IMR-90 (cell line): Measurements from ENCODE around the gene ARL8B. TPM values are rescaled to one million over a fixed set of nuclear protein-coding genes. Genes with fewer than 3 reads are reported as not detected.

ENCODE experiments used
- ATAC-seq: fragments of 200-7000 bp; cut with Tn5 transposase; 2 replicates; pipeline ENCODE4 v1.9.1; 2020; ENCODE audit warnings: low read depth, mild to moderate bottlenecking, moderate library complexity
- BruUV-seq: library from RNA; stranded (reverse); fragments of 400-500 nt; replicated peaks from 2 replicates; lab custom pipeline; 2021; lab: Mats Ljungman, UMichigan
- CTCF ChIA-PET: fragments of 300-600 bp; formaldehyde crosslinking; extraction: SDS; loops from one replicate; lab custom pipeline; 2021; ENCODE audit warnings: antibody characterized with exemption; lab: Yijun Ruan, JAX
- POLR2A ChIA-PET: fragments of 300-600 bp; sonication (Branson Sonifier 250); formaldehyde crosslinking; loops from one replicate; lab custom pipeline; 2022; ENCODE audit warnings: antibody characterized with exemption; ENCODE audit not compliant: unreplicated experiment; lab: Charles Lee
- DNase-seq: peaks from one replicate; pipeline ENCODE4 v3.0.0; 2013
- H2AFZ ChIP-seq: replicated peaks from 2 replicates; pipeline ENCODE3; 2013; ENCODE audit warnings: low read length, mild to moderate bottlenecking; ENCODE audit not compliant: poor library complexity
- H2AK5ac ChIP-seq: 2 replicates; pipeline ENCODE4 v1.6.1; 2013; ENCODE audit warnings: low read depth, low read length, inconsistent platforms
- H2AK9ac ChIP-seq: replicated peaks from 2 replicates; pipeline ENCODE3; 2013; ENCODE audit warnings: mild to moderate bottlenecking, low read depth, low read length, moderate library complexity; ENCODE audit not compliant: poor library complexity
- H2BK120ac ChIP-seq: 2 replicates; pipeline ENCODE4 v1.6.1; 2013; ENCODE audit warnings: low read depth, low read length, inconsistent platforms
- H2BK15ac ChIP-seq: 3 replicates; pipeline ENCODE4 v1.6.1; 2013; ENCODE audit warnings: low read depth, low read length, inconsistent platforms
- H2BK20ac ChIP-seq: 2 replicates; pipeline ENCODE4 v1.6.1; 2013; ENCODE audit warnings: low read depth, mild to moderate bottlenecking, inconsistent platforms, low read length, moderate library complexity
- H2BK5ac ChIP-seq: 2 replicates; pipeline ENCODE4 v1.6.1; 2013; ENCODE audit warnings: mild to moderate bottlenecking, low read depth, low read length, inconsistent platforms; ENCODE audit not compliant: poor library complexity, severe bottlenecking
- H3K14ac ChIP-seq: replicated peaks from 2 replicates; pipeline ENCODE4 v1.6.1; 2013; ENCODE audit warnings: low read depth, low read length, inconsistent platforms
- H3K18ac ChIP-seq: 2 replicates; pipeline ENCODE4 v1.6.1; 2013; ENCODE audit warnings: low read depth, low read length, control low read depth
- H3K23ac ChIP-seq: 2 replicates; pipeline ENCODE4 v1.6.1; 2013; ENCODE audit warnings: low read depth, low read length, inconsistent platforms
- H3K27ac ChIP-seq: 2 replicates; pipeline ENCODE4 v1.5.1; 2013; ENCODE audit warnings: mild to moderate bottlenecking, control low read depth, low read length; ENCODE audit not compliant: insufficient read depth
- H3K27me3 ChIP-seq: 2 replicates; pipeline ENCODE4 v1.6.1; 2013; ENCODE audit warnings: low read length; ENCODE audit not compliant: control insufficient read depth, insufficient read depth
- H3K36me3 ChIP-seq: 2 replicates; pipeline ENCODE4 v1.6.1; 2013; ENCODE audit warnings: low read length, mixed read lengths; ENCODE audit not compliant: control insufficient read depth, insufficient read depth
- H3K4ac ChIP-seq: 2 replicates; pipeline ENCODE4 v1.6.1; 2013; ENCODE audit warnings: low read depth, low read length, inconsistent platforms
- H3K4me1 ChIP-seq: 2 replicates; pipeline ENCODE4 v1.6.1; 2013; ENCODE audit warnings: low read length, mixed read lengths; ENCODE audit not compliant: control insufficient read depth, insufficient read depth
- H3K4me2 ChIP-seq: 2 replicates; pipeline ENCODE4 v1.6.1; 2013; ENCODE audit warnings: low read depth, mild to moderate bottlenecking, control low read depth, low read length, moderate library complexity
- H3K4me3 ChIP-seq: 2 replicates; pipeline ENCODE4 v1.5.1; 2013; ENCODE audit warnings: low read depth, mild to moderate bottlenecking, control low read depth, low read length, moderate library complexity; ENCODE audit not compliant: insufficient read depth
- H3K56ac ChIP-seq: 2 replicates; pipeline ENCODE4 v1.6.1; 2013; ENCODE audit warnings: low read length, inconsistent platforms; ENCODE audit not compliant: insufficient read depth; ENCODE audit errors: extremely low read depth
- H3K79me1 ChIP-seq, 2 experiments: 2 replicates each; pipeline ENCODE4 v1.6.1; 2013; ENCODE audit warnings: low read length in 2 of 2, inconsistent platforms in 1 of 2, low read depth in 1 of 2
- H3K9ac ChIP-seq: 2 replicates; pipeline ENCODE4 v1.6.1; 2013; ENCODE audit warnings: low read depth, low read length, control low read depth
- H3K9me1 ChIP-seq: 2 replicates; pipeline ENCODE4 v1.6.1; 2013; ENCODE audit warnings: low read length, inconsistent platforms; ENCODE audit not compliant: insufficient read depth
- H3K9me3 ChIP-seq: 2 replicates; pipeline ENCODE4 v1.6.1; 2013; ENCODE audit warnings: low read length; ENCODE audit not compliant: control insufficient read depth, insufficient read depth
- H4K20me1 ChIP-seq: 2 replicates; pipeline ENCODE4 v1.6.1; 2013; ENCODE audit warnings: low read length, inconsistent platforms; ENCODE audit not compliant: insufficient read depth
- H4K5ac ChIP-seq: 2 replicates; pipeline ENCODE4 v1.6.1; 2013; ENCODE audit warnings: mild to moderate bottlenecking, low read depth, low read length, control low read depth
- H4K8ac ChIP-seq, 2 experiments: 2 replicates each; pipeline ENCODE4 v1.6.1; 2013; ENCODE audit warnings: low read depth in 2 of 2, low read length in 2 of 2, control low read depth in 1 of 2, inconsistent platforms in 1 of 2
- H4K91ac ChIP-seq: 2 replicates; pipeline ENCODE4 v1.6.1; 2013; ENCODE audit warnings: low read depth, low read length, inconsistent platforms; ENCODE audit not compliant: insufficient read depth
- BHLHE40 ChIP-seq: fragments of 150-350 bp; IDR thresholded peaks from 2 replicates; pipeline ENCODE4 v1.6.1; 2016; ENCODE audit warnings: mild to moderate bottlenecking, low read depth, low read length
- CHD1 ChIP-seq: IDR thresholded peaks from 2 replicates; pipeline ENCODE4 v1.6.1; 2012; ENCODE audit warnings: low read depth, low read length, improper control_type of control experiment
- FOS ChIP-seq: fragments of 150-350 bp; IDR thresholded peaks from 2 replicates; pipeline ENCODE4 v1.6.1; 2016; ENCODE audit warnings: low read depth, low read length
- NFE2L2 ChIP-seq: fragments of 150-350 bp; IDR thresholded peaks from 2 replicates; pipeline ENCODE4 v1.6.1; 2016; ENCODE audit warnings: low read depth, mild to moderate bottlenecking, low read length
- POLR2A ChIP-seq: IDR thresholded peaks from 2 replicates; pipeline ENCODE4 v1.6.1; 2012; ENCODE audit warnings: mild to moderate bottlenecking, low read depth, low read length
- RAD21 ChIP-seq: IDR thresholded peaks from 2 replicates; pipeline ENCODE4 v1.6.1; 2012; ENCODE audit warnings: low read length, improper control_type of control experiment
- RCOR1 ChIP-seq: IDR thresholded peaks from 2 replicates; pipeline ENCODE4 v1.6.1; 2012; ENCODE audit warnings: mild to moderate bottlenecking, low read length, improper control_type of control experiment; ENCODE audit not compliant: insufficient replicate concordance
- RFX5 ChIP-seq: IDR thresholded peaks from 2 replicates; pipeline ENCODE4 v1.8.0; 2012; ENCODE audit warnings: low read depth, mild to moderate bottlenecking, low read length, moderate library complexity
- SMC3 ChIP-seq: fragments of 150-350 bp; IDR thresholded peaks from 2 replicates; pipeline ENCODE4 v1.6.1; 2016; ENCODE audit warnings: low read depth, mild to moderate bottlenecking, antibody characterized with exemption, low read length, moderate library complexity
- WGBS, 2 experiments: methylation state at CpG; one replicate each; pipeline versions ENCODE4 v1.1.5 to v1.1.7; 2013; ENCODE audit warnings: missing lambda C conversion rate in 2 of 2; ENCODE audit not compliant: insufficient read length in 1 of 2; ENCODE audit errors: extremely low coverage in 2 of 2; 5-methylcytosine and 5-hydroxymethylcytosine counted together
- dilution Hi-C: fragments of 300-500 bp; cut with HindIII; formaldehyde crosslinking; loops from one replicate; pipeline ENCODE4 v1.14.3; 2018; ENCODE audit warnings: low sequenced_read_pairs; ENCODE audit not compliant: unreplicated experiment
- in situ Hi-C: fragments of 300-500 bp; cut with MboI; formaldehyde crosslinking; loops from 3 replicates; pipeline ENCODE4 v1.14.3; 2019; ENCODE audit warnings: low sequenced_read_pairs, inconsistent platforms, mixed read lengths
- intact Hi-C: fragments of 100-400 bp; cut with micrococcal nuclease; formaldehyde crosslinking; loops from 2 replicates; pipeline ENCODE4 v1.10.0; 2022
- polyA plus RNA-seq, 3 experiments: library from polyadenylated mRNA; depleted of rRNA; stranded (reverse); fragments of >200 nt; gene quantifications; 2 replicates each; pipeline ENCODE4 v1.2.3, GENCODE V29; 2012; ENCODE audit warnings: low replicate concordance in 1 of 3
- total RNA-seq: library from RNA; depleted of rRNA; stranded (reverse); fragments of >200 nt; gene quantifications from 2 replicates; pipeline ENCODE4 v1.2.3, GENCODE V29; 2012
- TF ChIP-seq, protein P1 (sequence below): fragments of 150-350 bp; IDR thresholded peaks from 2 replicates; pipeline ENCODE4 v1.6.1; 2016; ENCODE audit warnings: low read depth, mild to moderate bottlenecking, low read length, moderate library complexity, borderline replicate concordance
- TF ChIP-seq, protein P2 (sequence below): conservative IDR thresholded peaks from 2 replicates; pipeline ENCODE4 v1.5.1; 2012; ENCODE audit warnings: mild to moderate bottlenecking, low read depth, low read length, improper control_type of control experiment
- TF ChIP-seq, protein P3 (sequence below): fragments of 150-350 bp; IDR thresholded peaks from 2 replicates; pipeline ENCODE4 v1.6.1; 2017; ENCODE audit warnings: mild to moderate bottlenecking, antibody characterized with exemption, low read length, low read depth

The ARL8B gene
- total and polyA plus RNA-seq, 2 of the 4 experiments (the other 2 are of a cell fraction): 32.3 to 47.0 TPM

DNA sequence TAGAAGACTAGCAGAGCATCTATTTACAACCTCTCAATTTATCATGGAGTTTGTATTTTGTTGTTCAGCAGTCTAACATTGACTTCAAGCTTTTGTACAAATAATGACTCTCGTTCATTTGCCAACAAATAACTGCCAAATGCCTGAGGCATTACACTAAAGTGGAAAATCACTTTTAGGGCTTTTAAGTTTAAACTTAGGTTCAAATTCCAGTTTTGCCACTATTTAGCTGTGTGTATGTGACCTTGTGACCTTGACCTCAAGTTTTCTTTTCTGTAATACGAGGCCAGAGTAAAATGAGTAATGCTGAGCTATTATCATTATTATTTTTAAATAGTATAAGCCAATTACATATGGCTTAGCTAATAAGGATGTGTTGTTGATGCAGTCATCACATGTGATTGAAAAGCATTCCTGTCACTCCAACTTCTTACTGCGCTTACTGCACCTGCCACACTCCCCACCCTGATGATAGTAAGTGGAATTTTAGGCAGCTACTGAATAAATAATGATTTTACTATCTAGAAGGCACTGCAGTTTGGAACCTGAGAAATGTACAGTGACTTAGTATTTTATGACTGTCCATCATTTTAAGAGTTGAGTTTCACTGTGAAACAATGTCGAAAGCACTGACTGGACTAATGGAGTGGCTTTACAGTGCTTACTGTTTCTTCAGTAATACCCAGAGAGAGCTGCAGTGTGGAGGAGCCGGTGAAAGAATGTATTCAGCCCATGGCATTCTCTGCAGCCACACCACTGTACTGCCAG is 16.3 kb downstream of the ARL8B start:
- TF ChIP-seq FOS (no peak), RAD21 (no peak), CHD1 (no peak), RCOR1 (no peak), NFE2L2 (no peak), POLR2A (no peak), SMC3 (no peak), RFX5 (no peak), BHLHE40 (no peak; the same call in 1 of the 2 replicates)
- TF ChIP-seq, protein P1, sequence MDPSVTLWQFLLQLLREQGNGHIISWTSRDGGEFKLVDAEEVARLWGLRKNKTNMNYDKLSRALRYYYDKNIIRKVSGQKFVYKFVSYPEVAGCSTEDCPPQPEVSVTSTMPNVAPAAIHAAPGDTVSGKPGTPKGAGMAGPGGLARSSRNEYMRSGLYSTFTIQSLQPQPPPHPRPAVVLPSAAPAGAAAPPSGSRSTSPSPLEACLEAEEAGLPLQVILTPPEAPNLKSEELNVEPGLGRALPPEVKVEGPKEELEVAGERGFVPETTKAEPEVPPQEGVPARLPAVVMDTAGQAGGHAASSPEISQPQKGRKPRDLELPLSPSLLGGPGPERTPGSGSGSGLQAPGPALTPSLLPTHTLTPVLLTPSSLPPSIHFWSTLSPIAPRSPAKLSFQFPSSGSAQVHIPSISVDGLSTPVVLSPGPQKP: no peak
- TF ChIP-seq, protein P2, sequence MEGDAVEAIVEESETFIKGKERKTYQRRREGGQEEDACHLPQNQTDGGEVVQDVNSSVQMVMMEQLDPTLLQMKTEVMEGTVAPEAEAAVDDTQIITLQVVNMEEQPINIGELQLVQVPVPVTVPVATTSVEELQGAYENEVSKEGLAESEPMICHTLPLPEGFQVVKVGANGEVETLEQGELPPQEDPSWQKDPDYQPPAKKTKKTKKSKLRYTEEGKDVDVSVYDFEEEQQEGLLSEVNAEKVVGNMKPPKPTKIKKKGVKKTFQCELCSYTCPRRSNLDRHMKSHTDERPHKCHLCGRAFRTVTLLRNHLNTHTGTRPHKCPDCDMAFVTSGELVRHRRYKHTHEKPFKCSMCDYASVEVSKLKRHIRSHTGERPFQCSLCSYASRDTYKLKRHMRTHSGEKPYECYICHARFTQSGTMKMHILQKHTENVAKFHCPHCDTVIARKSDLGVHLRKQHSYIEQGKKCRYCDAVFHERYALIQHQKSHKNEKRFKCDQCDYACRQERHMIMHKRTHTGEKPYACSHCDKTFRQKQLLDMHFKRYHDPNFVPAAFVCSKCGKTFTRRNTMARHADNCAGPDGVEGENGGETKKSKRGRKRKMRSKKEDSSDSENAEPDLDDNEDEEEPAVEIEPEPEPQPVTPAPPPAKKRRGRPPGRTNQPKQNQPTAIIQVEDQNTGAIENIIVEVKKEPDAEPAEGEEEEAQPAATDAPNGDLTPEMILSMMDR: no peak
- TF ChIP-seq, protein P3, sequence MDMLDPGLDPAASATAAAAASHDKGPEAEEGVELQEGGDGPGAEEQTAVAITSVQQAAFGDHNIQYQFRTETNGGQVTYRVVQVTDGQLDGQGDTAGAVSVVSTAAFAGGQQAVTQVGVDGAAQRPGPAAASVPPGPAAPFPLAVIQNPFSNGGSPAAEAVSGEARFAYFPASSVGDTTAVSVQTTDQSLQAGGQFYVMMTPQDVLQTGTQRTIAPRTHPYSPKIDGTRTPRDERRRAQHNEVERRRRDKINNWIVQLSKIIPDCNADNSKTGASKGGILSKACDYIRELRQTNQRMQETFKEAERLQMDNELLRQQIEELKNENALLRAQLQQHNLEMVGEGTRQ: no peak
- intact Hi-C loops: loop anchor here (5.0 kb wide), 1 partner anchor 49 kb away; the partner anchor contains the start of gene EDEM1
- Histone ChIP-seq H4K8ac (no peak overlapping the region), H3K18ac (no peak overlapping the region), H2BK5ac (no peak overlapping the region), H3K9me1 (peaks cover 10% of the 10 kb centered on the region), H3K4me3 (no peak overlapping the region), H2BK20ac (no peak overlapping the region), H2BK120ac (no peak overlapping the region), H3K4me1 (peaks cover 8% of the 10 kb centered on the region; the same call in 1 of the 2 replicates), H2AK9ac (no peak overlapping the region), H3K27ac (no peak overlapping the region), H4K20me1 (peaks cover 95% of the 10 kb centered on the region), H3K4me2 (no peak overlapping the region), H3K79me1 (peaks cover 34 to 77% of the 10 kb centered on the region in 2 experiments), H3K23ac (no peak overlapping the region), H4K5ac (no peak overlapping the region), H3K4ac (no peak overlapping the region), H4K91ac (no peak overlapping the region), H3K56ac (no peak overlapping the region), H2BK15ac (no peak overlapping the region), H2AK5ac (no peak overlapping the region; the same call in 1 of the 2 replicates), H3K9me3 (peaks cover under 1% of the 10 kb centered on the region; the same call in 1 of the 2 replicates), H3K27me3 (no peaks in the 10 kb centered on the region), H3K14ac (no peak overlapping the region), H3K9ac (no peak overlapping the region), H3K36me3 (no peaks in the 10 kb centered on the region), H2AFZ (no peak overlapping the region)
- ChIA-PET POLR2A (no interaction called here), CTCF (interaction anchor here (0.6 to 1.9 kb wide), 3 partner anchors 24 to 566 kb away, joined by 3 to 6 read pairs (median 3); no protein-coding TSS in a partner anchor)
- DNase-seq (peak; percentile 62), ATAC-seq (peak; percentile 78)
- in situ Hi-C loops: no loop called here
- no TSS peak for BruUV-seq
- no CpG with 5 or more reads among the region's 5 CpGs for WGBS, 2 experiments
- dilution Hi-C loops: no loop called here
